DMS79 (cell line): ENCODE measurements around the gene AUTS2.

Source experiments
- DNase-seq: peaks from one replicate; lab custom pipeline; 2025; lab: John Stamatoyannopoulos, UW

The AUTS2 gene

DNA sequence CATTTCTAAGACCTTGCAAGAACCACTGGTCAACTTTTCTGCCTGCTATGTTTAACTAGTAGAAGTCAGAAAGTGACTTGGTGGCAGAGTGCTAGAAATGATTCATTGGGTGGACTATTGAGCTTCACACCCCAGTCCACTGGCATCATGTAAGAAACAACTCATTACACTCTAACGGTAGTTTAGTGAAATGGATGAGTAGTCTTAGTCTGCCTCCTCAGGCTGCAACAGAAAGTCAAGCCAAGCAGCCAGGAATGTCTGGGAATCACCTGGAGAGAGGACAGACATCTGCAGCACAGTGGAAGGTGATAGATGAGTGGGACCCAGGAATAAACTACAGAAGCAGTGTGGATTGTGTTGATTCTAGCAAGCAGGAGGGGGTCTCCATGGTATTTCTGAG is 125.4 kb downstream of the AUTS2 start:
- no peak for DNase-seq

DNA sequence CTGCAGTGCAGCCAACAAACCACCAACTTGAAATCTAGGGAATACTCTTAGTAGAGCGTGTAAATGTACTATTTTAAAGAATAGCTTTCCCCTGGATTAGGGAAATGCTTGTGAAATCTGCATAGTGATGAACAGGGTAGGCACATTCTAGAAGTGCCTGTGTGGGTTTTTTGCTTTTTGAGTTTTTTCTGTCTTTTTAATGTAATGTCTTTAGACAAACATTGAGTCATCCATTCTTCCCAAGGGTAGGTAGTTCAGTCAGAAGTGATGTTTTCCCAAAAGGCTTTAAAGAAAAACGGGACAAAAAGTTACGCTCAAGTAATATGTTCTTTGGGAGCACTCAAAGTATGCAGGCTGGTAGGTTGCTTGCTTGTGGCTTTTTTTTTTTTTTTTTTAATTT is 130.0 kb downstream of the AUTS2 start:
- no peak for DNase-seq

- no peak for DNase-seq
These were observed 133.9 kb downstream of the AUTS2 start for GRCh38 chr7:69732203-69732602.

GRCh38 chr7:69735582-69735981 is 137.3 kb downstream of the AUTS2 start:
- DNase-seq, result no peak

DNA sequence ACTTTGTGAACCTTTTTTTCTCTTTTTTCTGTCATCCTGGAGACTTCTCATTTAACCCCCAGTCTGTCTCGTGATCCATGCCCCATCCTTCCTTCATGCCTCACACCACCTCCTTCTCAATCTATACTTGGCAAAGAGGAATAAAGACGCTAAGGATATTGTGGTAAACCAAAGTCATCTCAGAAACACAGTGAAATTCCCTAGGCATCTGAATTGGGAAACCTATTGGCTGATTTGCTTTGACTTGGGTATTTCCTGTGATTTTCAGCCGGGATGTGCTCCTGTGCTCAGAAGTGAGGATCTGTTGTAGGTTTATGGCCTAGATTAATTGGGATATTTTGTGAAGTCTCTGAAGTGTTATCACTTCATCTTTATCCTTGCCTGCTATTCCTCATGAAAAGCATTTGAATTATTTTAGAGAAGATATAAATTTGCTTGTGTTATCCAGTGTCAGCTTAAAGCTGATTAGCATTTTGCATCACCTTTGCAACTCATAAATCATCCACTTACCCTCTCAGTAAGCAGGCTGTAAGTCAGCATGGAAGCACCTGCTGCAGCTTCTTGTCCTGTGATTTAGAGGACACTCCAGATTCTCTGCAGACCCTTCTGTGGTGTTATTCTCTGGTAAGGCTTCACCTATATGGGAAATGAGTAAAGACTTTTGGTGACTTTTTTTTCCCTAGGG is 138.0 kb downstream of the AUTS2 start:
- peak; percentile 15 for DNase-seq

- peak; percentile 50 for DNase-seq
These were observed 140.2 kb downstream of the AUTS2 start for GRCh38 chr7:69738396-69738951.

DNA sequence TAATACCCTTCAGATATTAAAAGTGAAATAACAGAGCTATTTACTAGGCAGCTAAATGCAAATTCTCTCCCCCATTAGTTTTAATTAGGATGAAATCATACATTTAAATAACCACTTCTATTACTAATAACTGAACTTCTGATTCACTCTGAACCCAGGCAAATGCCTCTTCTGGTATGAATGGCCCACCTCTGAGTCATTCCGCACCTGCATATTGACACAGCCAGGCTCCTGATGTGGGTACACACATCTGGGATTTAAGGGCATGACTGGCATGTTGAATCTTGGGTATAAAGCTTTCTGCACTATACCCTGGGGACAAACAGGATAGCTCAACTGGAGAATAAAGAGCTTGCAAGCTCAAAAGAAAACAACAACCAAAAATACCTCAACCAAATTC is 140.9 kb downstream of the AUTS2 start:
- no peak for DNase-seq

DNA sequence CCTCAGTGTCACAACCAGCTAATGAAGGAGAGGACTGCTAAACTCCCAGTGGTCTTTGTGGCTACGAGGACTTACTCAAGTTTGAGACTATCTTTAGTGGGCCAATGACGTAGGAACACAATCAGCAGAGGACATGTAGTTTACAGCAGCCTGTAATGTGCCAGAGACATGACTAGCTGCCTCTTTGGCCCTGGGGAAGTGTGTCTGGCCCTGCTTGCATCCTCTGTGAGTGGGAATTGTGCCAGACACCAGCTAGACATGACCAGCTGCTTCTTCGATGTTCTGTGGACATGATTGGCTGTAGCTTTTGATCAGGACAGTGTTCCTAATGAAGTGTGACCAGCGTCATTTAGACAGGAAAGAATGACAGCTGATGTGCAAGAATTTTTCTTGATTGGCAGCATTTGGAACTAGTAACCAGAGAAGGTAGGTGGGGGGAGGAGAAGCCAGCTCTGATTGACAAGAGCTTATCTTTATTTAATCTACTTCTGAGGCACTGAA is 141.7 kb downstream of the AUTS2 start:
- DNase-seq, result no peak

DNA sequence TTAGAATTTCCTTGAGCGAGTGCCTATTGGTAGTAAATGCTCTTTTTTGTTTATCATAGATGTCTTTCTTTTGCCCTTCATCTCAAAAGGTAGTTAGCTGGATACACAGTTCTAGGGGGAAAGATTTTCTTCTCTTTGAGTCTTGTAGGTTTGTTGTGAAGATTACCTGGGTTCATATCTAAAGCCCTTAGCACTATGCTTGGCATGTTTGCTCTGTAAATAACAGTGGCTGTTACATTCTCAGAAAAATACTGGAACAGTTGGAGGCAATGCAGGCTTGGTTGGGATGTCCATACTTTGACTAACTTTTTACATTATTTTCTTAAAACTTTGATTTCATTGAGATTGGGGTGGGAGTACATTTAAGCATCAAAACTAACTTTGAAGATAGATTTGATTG is 144.0 kb downstream of the AUTS2 start:
- no peak for DNase-seq

GRCh38 chr7:69743436-69743835 is 145.2 kb downstream of the AUTS2 start:
- DNase-seq, result no peak

DNA sequence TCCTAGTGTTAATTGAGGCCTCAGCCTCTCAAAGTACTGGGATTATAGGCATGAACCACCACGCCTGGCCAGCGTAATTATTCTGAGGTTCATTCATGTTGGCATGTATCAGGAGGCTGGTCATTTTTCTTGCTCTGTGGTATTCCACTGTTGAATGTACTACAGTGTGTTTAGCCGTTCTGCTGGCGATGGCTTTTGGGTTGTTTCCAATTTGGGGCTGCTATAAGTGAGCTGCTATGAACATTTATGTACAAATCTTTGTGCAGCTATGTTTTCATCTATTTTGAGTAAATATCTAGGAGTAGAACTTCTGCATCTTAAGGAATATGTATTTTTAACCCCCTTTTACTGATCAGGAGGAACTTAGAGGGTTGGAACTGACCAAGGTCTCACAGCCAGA is 145.8 kb downstream of the AUTS2 start:
- no peak for DNase-seq

DNA sequence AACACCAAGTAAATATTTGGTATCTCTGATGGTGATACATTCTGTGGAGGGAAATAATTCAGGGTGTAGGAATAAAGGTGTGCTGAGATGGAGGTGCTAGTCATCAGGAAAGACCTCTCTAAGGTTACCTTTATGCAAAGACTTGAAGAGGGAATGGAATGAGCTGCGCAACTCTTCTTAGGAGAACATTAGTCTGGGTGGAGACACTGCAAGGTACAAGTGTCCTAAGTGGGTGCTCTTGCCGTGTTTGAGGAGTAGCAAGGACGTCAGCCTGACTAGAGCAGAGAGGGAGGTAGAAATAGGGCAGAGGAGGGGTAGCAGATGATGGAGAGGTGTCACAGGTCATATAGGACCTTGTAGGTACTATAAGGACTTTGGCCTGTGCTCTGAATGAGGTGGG is 148.1 kb downstream of the AUTS2 start:
- no peak for DNase-seq

- DNase-seq, result no peak
These were observed 148.9 kb downstream of the AUTS2 start for GRCh38 chr7:69747144-69747543.

DNA sequence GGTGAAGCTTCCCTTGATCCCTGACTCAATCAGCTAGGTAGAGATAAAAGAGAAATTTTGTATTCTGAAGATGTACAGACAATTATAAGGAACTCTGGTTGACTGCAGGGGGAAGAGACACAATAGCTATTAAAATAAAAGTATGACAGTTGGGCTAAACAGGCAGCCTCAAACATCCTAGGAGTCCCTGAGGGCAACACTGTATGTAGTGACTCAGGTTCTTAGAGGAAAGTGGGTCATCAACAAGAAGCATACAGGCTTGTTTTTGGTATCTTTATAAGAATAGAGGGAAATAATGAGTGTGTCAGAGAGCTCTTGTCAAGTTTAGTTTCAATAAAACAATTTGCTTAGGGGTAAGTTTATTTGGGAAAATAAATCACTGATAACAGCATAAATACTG is 150.3 kb downstream of the AUTS2 start:
- DNase-seq, result no peak

DNA sequence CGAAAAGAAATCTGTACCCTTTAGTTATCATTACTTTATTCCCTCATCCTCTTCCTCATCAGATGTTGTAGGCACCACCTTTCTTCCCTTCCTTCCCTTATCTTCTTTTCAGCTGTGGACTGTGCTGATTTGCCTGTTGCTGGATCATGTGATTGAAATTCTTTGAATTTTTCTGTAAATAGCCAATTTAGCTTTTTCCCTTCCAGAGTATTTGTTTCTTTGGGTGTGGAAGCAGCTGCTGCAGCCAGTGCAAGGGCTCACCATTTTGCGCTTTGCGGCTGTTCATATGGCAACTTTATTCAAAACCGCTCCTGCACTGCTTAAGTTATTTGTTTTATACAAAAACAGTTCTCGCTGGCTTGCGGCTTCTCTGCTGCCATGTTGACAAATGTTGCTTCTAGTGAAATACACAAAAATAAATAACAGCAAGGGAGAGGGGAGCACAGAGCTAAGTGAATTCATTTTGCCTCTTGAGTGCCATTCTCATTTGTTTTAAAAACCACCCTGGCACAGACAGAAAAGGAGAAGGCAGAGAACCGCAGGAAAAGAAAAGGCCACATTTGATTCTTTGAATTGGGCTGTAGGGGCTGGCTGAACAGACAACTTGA is 151.2 kb downstream of the AUTS2 start:
- no peak for DNase-seq

GRCh38 chr7:69749994-69750393 is 151.7 kb downstream of the AUTS2 start:
- no peak for DNase-seq

DNA sequence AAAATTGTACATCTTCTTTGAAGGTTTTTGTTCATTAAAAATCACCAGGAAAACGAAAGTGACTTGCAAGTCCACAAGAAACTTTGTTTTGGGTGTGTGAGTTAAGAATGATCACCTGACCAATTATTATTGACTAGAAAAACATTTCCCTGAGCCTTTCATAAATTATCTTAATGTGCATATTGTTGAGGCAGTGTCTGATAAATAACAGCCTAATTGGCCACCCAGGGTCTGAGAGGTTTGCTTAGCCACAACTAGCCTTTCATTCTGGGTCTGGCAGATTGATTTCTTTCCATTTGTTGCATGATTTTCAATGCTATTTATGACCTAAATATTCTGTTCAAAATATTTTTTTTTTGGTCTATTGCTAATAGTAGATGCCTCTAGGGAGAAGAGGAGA is 152.8 kb downstream of the AUTS2 start:
- DNase-seq, result no peak

DNA sequence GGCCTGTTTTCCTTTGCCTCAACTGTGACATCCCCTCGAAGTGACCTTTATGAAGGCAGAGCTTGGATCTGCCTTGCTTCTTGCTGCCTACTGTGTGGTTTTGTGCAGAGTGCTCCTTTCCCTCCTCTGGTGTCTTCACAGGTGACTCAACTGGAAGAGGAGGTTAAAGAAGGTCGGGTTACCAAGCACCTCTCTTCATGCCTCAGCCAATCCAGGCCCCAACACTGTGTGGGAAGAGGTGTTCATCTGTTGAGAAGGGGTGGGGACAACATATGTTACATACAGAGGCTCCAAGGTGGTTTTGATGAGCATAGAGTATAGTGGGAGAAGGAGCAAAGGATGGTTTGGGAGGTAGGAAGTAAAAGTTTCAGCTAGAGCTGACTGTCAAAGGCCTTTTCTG is 155.7 kb downstream of the AUTS2 start:
- no peak for DNase-seq

GRCh38 chr7:69754476-69754875 is 156.2 kb downstream of the AUTS2 start:
- no peak for DNase-seq

GRCh38 chr7:69756235-69756634 is 158.0 kb downstream of the AUTS2 start:
- no peak for DNase-seq

- no peak for DNase-seq
These were observed 159.3 kb downstream of the AUTS2 start for GRCh38 chr7:69757528-69757927.

DNA sequence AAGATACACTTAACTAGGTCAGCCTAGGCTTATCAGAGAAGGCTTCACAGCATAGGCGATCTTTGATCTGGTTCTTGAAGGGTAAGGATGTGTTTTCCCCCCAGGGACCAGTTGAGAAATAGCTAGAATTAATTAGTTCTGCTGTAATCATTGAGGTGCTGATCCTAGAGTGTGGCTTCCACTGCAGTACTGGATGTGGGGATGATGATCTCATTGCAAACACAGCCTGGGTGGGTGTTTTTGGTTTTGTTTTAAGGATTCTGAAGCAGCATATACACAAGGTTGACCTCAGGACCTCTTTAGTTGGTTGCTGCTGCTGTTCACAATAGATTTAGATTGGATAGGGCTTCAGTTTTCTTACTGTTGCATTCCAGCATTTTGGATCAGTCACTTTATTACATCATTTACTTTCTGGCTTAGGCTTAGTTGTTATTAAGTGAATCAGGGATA is 159.7 kb downstream of the AUTS2 start:
- no peak for DNase-seq

DNA sequence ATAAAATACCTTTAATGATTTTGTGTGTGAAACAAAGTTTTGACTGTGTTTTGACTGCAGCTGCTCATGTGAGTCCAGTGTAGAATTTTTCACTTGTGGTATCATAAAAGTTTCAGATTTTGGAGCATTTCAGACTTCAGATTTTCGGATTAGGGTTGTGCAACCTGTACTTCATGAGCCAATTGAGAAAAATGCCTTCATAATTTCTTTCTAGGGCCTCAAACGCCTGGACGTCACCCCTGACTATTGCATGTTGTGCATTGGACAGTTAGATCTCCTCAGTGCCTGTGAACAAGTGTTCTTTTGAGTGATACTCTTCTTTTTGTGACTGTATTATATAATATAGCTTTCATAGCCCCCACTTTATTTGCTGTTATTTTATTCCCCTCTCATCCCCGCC is 161.1 kb downstream of the AUTS2 start:
- no peak for DNase-seq
